Measurements from ENCODE around the gene SMIM31.

SMIM31 gene

GRCh38 chr4:164753873-164754488, at the start of gene SMIM31:
Gene SMIM31, plus strand, starts transcription at chr4:164754131. Its CDS starts 16,313 bp downstream, at chr4:164770444.
- DNase-seq, result no peak

GRCh38 chr4:164706675-164707074, 47.3 kb upstream of the SMIM31 start:
- DNase-seq, result no peak

- DNase-seq, result no peak
Observed at GRCh38 chr4:164716901-164717300, 37.0 kb upstream of the SMIM31 start.

- DNase-seq, result no peak
Observed at GRCh38 chr4:164718827-164719226, 35.1 kb upstream of the SMIM31 start.

- no peak for DNase-seq
Observed at GRCh38 chr4:164725066-164725465, 28.9 kb upstream of the SMIM31 start.

GRCh38 chr4:164730705-164731393, 23.1 kb upstream of the SMIM31 start:
- DNase-seq, result no peak

- DNase-seq, result peak; percentile 44
Observed at GRCh38 chr4:164731827-164732474, 22.0 kb upstream of the SMIM31 start.

GRCh38 chr4:164734484-164734883, 19.4 kb upstream of the SMIM31 start:
- no peak for DNase-seq

GRCh38 chr4:164748375-164748774, 5.6 kb upstream of the SMIM31 start:
- peak; percentile 8 for DNase-seq

- DNase-seq, result no peak
Observed at GRCh38 chr4:164755432-164755831, 1.5 kb downstream of the SMIM31 start.

GRCh38 chr4:164756686-164757085, 2.8 kb downstream of the SMIM31 start:
- DNase-seq, result no peak

GRCh38 chr4:164761241-164761640, 7.3 kb downstream of the SMIM31 start:
- DNase-seq, result no peak

GRCh38 chr4:164761746-164762275, 7.9 kb downstream of the SMIM31 start:
- no peak for DNase-seq

- no peak for DNase-seq
Observed at GRCh38 chr4:164765096-164765495, 11.2 kb downstream of the SMIM31 start.

- no peak for DNase-seq
Observed at GRCh38 chr4:164765833-164766232, 11.9 kb downstream of the SMIM31 start.

- no peak for DNase-seq
Observed at GRCh38 chr4:164768516-164768915, 14.6 kb downstream of the SMIM31 start.

GRCh38 chr4:164770010-164770724, 16.2 kb downstream of the SMIM31 start:
- DNase-seq, result no peak

GRCh38 chr4:164771088-164771487, 17.2 kb downstream of the SMIM31 start:
- DNase-seq, result no peak

- no peak for DNase-seq
Observed at GRCh38 chr4:164772076-164772475, 18.1 kb downstream of the SMIM31 start.

GRCh38 chr4:164779080-164779479, 25.1 kb downstream of the SMIM31 start:
- DNase-seq, result no peak

- peak; percentile 18 for DNase-seq
Observed at GRCh38 chr4:164779811-164780216, 25.9 kb downstream of the SMIM31 start.

- DNase-seq, result no peak
Observed at GRCh38 chr4:164780839-164781238, 26.9 kb downstream of the SMIM31 start.

GRCh38 chr4:164783976-164784375, 30.0 kb downstream of the SMIM31 start:
- no peak for DNase-seq
